Tibial artery (tissue), 4 donors: ENCODE measurements around the gene IL19.

Source experiments
- DNase-seq, 2 donors: peaks; one replicate each; pipeline ENCODE4 v3.0.0-alpha.2; 2019
- H3K27ac ChIP-seq, 2 donors: fragments of 200-600 bp; sonication (generic) in 1 of 2; 1 replicate in 1 of 2; 2 replicates in 1 of 2; pipeline ENCODE4 v1.5.1; 2018 to 2019; ENCODE audit warnings: mild to moderate bottlenecking in 1 of 2
- H3K27me3 ChIP-seq, 2 donors: fragments of 200-600 bp; sonication (generic) in 1 of 2; one replicate each; pipeline versions ENCODE4 v1.5.1 to v1.6.0; 2016 to 2019
- H3K36me3 ChIP-seq, 3 donors: fragments of 200-600 bp; sonication (generic) in 2 of 3; one replicate each; pipeline ENCODE4 v1.5.1; 2016 to 2019; ENCODE audit warnings: mild to moderate bottlenecking in 2 of 3
- H3K4me1 ChIP-seq, 4 donors: fragments of 200-600 bp; sonication (generic) in 2 of 4; 1 replicate in 3 of 4; 2 replicates in 1 of 4; pipeline ENCODE4 v1.5.1; 2016 to 2019
- H3K4me3 ChIP-seq, 2 donors: fragments of 200-600 bp; sonication (generic) in 1 of 2; 1 replicate in 1 of 2; 2 replicates in 1 of 2; pipeline ENCODE4 v1.5.1; 2018 to 2019; ENCODE audit warnings: mild to moderate bottlenecking in 2 of 2
- H3K9me3 ChIP-seq, 3 donors: fragments of 200-600 bp; sonication (generic) in 1 of 3; one replicate each; pipeline ENCODE4 v1.5.1; 2016 to 2019
- CTCF ChIP-seq, 2 experiments: fragments of 200-600 bp in 1 of 2; fragments of 450-650 bp in 1 of 2; IDR thresholded peaks; one replicate each; pipeline ENCODE4 v1.5.1; 2017 to 2019; ENCODE audit warnings: antibody characterized with exemption in 2 of 2, mild to moderate bottlenecking in 1 of 2, moderate library complexity in 1 of 2
- intact Hi-C: fragments of 100-400 bp; cut with DNase I; formaldehyde crosslinking; loops from one replicate; pipeline ENCODE4 v1.15.0; 2023; ENCODE audit warnings: low total_unique reads

IL19 gene

GRCh38 chr1:206829282-206829681, 58.7 kb downstream of the IL19 start:
- Histone ChIP-seq H3K4me3 (no peak overlapping the region), H3K4me1 (no peaks in the 10 kb centered on the region), H3K36me3 (no peaks in the 10 kb centered on the region), H3K9me3 (no peaks in the 10 kb centered on the region), H3K27me3 (peaks cover 0 to 2% of the 10 kb centered on the region in 2 donors), H3K27ac (no peak overlapping the region)
- intact Hi-C loops: no loop called here
- no peak for DNase-seq
- no peak for TF ChIP-seq CTCF (IDR thresholded peaks at IDR 0.05)

- no peaks in the 10 kb centered on the region for H3K9me3 ChIP-seq
- TF ChIP-seq CTCF (IDR thresholded peaks at IDR 0.05): no peak
- H3K36me3 ChIP-seq: no peaks in the 10 kb centered on the region
- H3K4me3 ChIP-seq: no peak overlapping the region
- peaks cover 0 to 5% of the 10 kb centered on the region in 2 donors for H3K27me3 ChIP-seq
- H3K4me1 ChIP-seq: no peaks in the 10 kb centered on the region
- no peak overlapping the region for H3K27ac ChIP-seq
- DNase-seq: no peak
- intact Hi-C loops: no loop called here
Measured at GRCh38 chr1:206829875-206830274, 59.3 kb downstream of the IL19 start.

- Histone ChIP-seq H3K27me3 (peaks cover 0 to 15% of the 10 kb centered on the region in 2 donors), H3K36me3 (no peaks in the 10 kb centered on the region), H3K4me1 (no peaks in the 10 kb centered on the region), H3K27ac (no peak overlapping the region), H3K4me3 (no peak overlapping the region), H3K9me3 (no peaks in the 10 kb centered on the region)
- intact Hi-C loops: no loop called here
- no peak for TF ChIP-seq CTCF (IDR thresholded peaks at IDR 0.05)
- no peak for DNase-seq
Measured at GRCh38 chr1:206831650-206832049, 61.1 kb downstream of the IL19 start.

GRCh38 chr1:206832352-206832880, 61.8 kb downstream of the IL19 start:
- no peak for DNase-seq
- H3K27ac ChIP-seq: no peak overlapping the region

GRCh38 chr1:206833106-206833680, 62.6 kb downstream of the IL19 start:
- Histone ChIP-seq H3K27ac (no peak overlapping the region), H3K9me3 (no peaks in the 10 kb centered on the region), H3K36me3 (no peaks in the 10 kb centered on the region), H3K4me1 (no peaks in the 10 kb centered on the region), H3K4me3 (no peak overlapping the region), H3K27me3 (peaks cover 0 to 15% of the 10 kb centered on the region in 2 donors)
- no peak for DNase-seq
- TF ChIP-seq CTCF (IDR thresholded peaks at IDR 0.05): no peak
- intact Hi-C loops: no loop called here

More at GRCh38 chr1:206832352-206832880, 61.8 kb downstream of the IL19 start:
- Histone ChIP-seq H3K36me3 (no peaks in the 10 kb centered on the region), H3K9me3 (no peaks in the 10 kb centered on the region), H3K4me3 (no peak overlapping the region), H3K27me3 (peaks cover 0 to 15% of the 10 kb centered on the region in 2 donors), H3K4me1 (no peaks in the 10 kb centered on the region)
- intact Hi-C loops: no loop called here
- no peak for TF ChIP-seq CTCF (IDR thresholded peaks at IDR 0.05)
